Activated naive CD4-positive, alpha-beta T cell treated with anti-CD3 and anti-CD28 coated beads for 36 hours (primary cell): ENCODE results near the gene SORBS1. TPM values are rescaled to one million over a fixed set of nuclear protein-coding genes. Genes with fewer than 3 reads are reported as not detected.

Experiments
- CTCF ChIA-PET: fragments of 350-600 bp; sonication (Branson Sonifier 250); formaldehyde crosslinking; loops from one replicate; lab custom pipeline; 2021; ENCODE audit warnings: antibody characterized with exemption; lab: Charles Lee
- DNase-seq: peaks from one replicate; pipeline ENCODE4 v3.0.0-alpha.2; 2020
- H3K27ac Mint-ChIP-seq: one replicate; pipeline ENCODE4 v1.8.0; 2021; ENCODE audit warnings: mild to moderate bottlenecking, mixed read lengths
- H3K27me3 Mint-ChIP-seq: one replicate; pipeline ENCODE4 v1.8.0; 2021; ENCODE audit warnings: low read depth, mixed read lengths
- H3K36me3 Mint-ChIP-seq: one replicate; pipeline ENCODE4 v1.8.0; 2021; ENCODE audit warnings: low read depth, mixed read lengths
- H3K4me1 Mint-ChIP-seq: one replicate; pipeline ENCODE4 v1.8.0; 2021; ENCODE audit warnings: low read depth, mixed read lengths
- H3K4me3 Mint-ChIP-seq: one replicate; pipeline ENCODE4 v1.8.0; 2021; ENCODE audit warnings: mild to moderate bottlenecking, moderate library complexity, mixed read lengths
- H3K9me3 Mint-ChIP-seq: one replicate; pipeline ENCODE4 v1.8.0; 2021; ENCODE audit warnings: mixed read lengths
- intact Hi-C: fragments of 100-400 bp; cut with micrococcal nuclease; formaldehyde crosslinking; loops from one replicate; pipeline ENCODE4 v1.15.1; 2023
- total RNA-seq, 2 experiments: library from RNA; stranded (reverse); gene quantifications; one replicate each; pipeline ENCODE4 v1.2.3, GENCODE V29; 2021

The SORBS1 gene
- total RNA-seq, 2 experiments from 2014 or later = 0.77 to 0.93 TPM

- DNase-seq = no peak
Measured at GRCh38 chr10:95281206-95281605, 280.0 kb downstream of the SORBS1 start.

GRCh38 chr10:95280637-95281036 lies 280.5 kb downstream of the SORBS1 start:
- intact Hi-C loops = no loop called here
- Mint-ChIP-seq H3K4me3 (no peak overlapping the region), H3K27ac (no peak overlapping the region), H3K27me3 (peaks cover 12% of the 10 kb centered on the region), H3K9me3 (no peaks in the 10 kb centered on the region), H3K4me1 (no peaks in the 10 kb centered on the region), H3K36me3 (no peaks in the 10 kb centered on the region)
- DNase-seq = no peak
- CTCF ChIA-PET = interaction anchor here (0.7 kb wide), 1 partner anchor 1527 kb away, joined by 4 read pairs; no protein-coding TSS in a partner anchor

More at GRCh38 chr10:95281206-95281605, 280.0 kb downstream of the SORBS1 start:
- Mint-ChIP-seq H3K27ac (no peak overlapping the region), H3K4me1 (no peaks in the 10 kb centered on the region), H3K27me3 (peaks cover 14% of the 10 kb centered on the region), H3K36me3 (no peaks in the 10 kb centered on the region), H3K9me3 (no peaks in the 10 kb centered on the region), H3K4me3 (no peak overlapping the region)
- CTCF ChIA-PET = interaction anchor here (0.7 kb wide), 1 partner anchor 1528 kb away, joined by 4 read pairs; no protein-coding TSS in a partner anchor
- intact Hi-C loops = no loop called here

- no peak for DNase-seq
- no peak overlapping the region for H3K27ac Mint-ChIP-seq
- H3K4me3 Mint-ChIP-seq = no peak overlapping the region
- H3K4me1 Mint-ChIP-seq = no peaks in the 10 kb centered on the region
- intact Hi-C loops = no loop called here
- no peaks in the 10 kb centered on the region for H3K36me3 Mint-ChIP-seq
- H3K27me3 Mint-ChIP-seq = peaks cover 4% of the 10 kb centered on the region
- no peaks in the 10 kb centered on the region for H3K9me3 Mint-ChIP-seq
- CTCF ChIA-PET = no interaction called here
Measured at GRCh38 chr10:95279042-95279820, 281.9 kb downstream of the SORBS1 start.

GRCh38 chr10:95278061-95278988 lies 282.8 kb downstream of the SORBS1 start:
- intact Hi-C loops = no loop called here
- no peak overlapping the region for H3K27ac Mint-ChIP-seq
- no peak for DNase-seq
- no peak overlapping the region for H3K4me3 Mint-ChIP-seq
- H3K27me3 Mint-ChIP-seq = no peaks in the 10 kb centered on the region
- no peaks in the 10 kb centered on the region for H3K4me1 Mint-ChIP-seq
- H3K9me3 Mint-ChIP-seq = no peaks in the 10 kb centered on the region
- no peaks in the 10 kb centered on the region for H3K36me3 Mint-ChIP-seq
- CTCF ChIA-PET = no interaction called here

- H3K4me1 Mint-ChIP-seq = no peaks in the 10 kb centered on the region
- H3K9me3 Mint-ChIP-seq = no peaks in the 10 kb centered on the region
- CTCF ChIA-PET = no interaction called here
- no peak overlapping the region for H3K27ac Mint-ChIP-seq
- H3K36me3 Mint-ChIP-seq = no peaks in the 10 kb centered on the region
- intact Hi-C loops = no loop called here
- H3K4me3 Mint-ChIP-seq = no peak overlapping the region
- DNase-seq = no peak
- H3K27me3 Mint-ChIP-seq = no peaks in the 10 kb centered on the region
Measured at GRCh38 chr10:95277614-95278013, 283.6 kb downstream of the SORBS1 start.

- CTCF ChIA-PET = no interaction called here
- H3K36me3 Mint-ChIP-seq = no peaks in the 10 kb centered on the region
- no peaks in the 10 kb centered on the region for H3K9me3 Mint-ChIP-seq
- H3K27ac Mint-ChIP-seq = no peak overlapping the region
- H3K4me3 Mint-ChIP-seq = no peak overlapping the region
- DNase-seq = no peak
- intact Hi-C loops = no loop called here
- H3K27me3 Mint-ChIP-seq = no peaks in the 10 kb centered on the region
- H3K4me1 Mint-ChIP-seq = no peaks in the 10 kb centered on the region
Measured at GRCh38 chr10:95277201-95277570, 284.0 kb downstream of the SORBS1 start.

GRCh38 chr10:95276367-95277200 lies 284.6 kb downstream of the SORBS1 start:
- no peak for DNase-seq
- H3K36me3 Mint-ChIP-seq = no peaks in the 10 kb centered on the region
- no peak overlapping the region for H3K27ac Mint-ChIP-seq
- no peaks in the 10 kb centered on the region for H3K9me3 Mint-ChIP-seq
- CTCF ChIA-PET = no interaction called here
- intact Hi-C loops = no loop called here
- no peaks in the 10 kb centered on the region for H3K4me1 Mint-ChIP-seq
- no peak overlapping the region for H3K4me3 Mint-ChIP-seq
- H3K27me3 Mint-ChIP-seq = no peaks in the 10 kb centered on the region

- no peak overlapping the region for H3K4me3 Mint-ChIP-seq
- no peak for DNase-seq
- H3K4me1 Mint-ChIP-seq = no peaks in the 10 kb centered on the region
- intact Hi-C loops = no loop called here
- no peaks in the 10 kb centered on the region for H3K36me3 Mint-ChIP-seq
- no peaks in the 10 kb centered on the region for H3K27me3 Mint-ChIP-seq
- H3K9me3 Mint-ChIP-seq = no peaks in the 10 kb centered on the region
- CTCF ChIA-PET = interaction anchor here (0.8 kb wide), 1 partner anchor 84 kb away, joined by 3 read pairs; no protein-coding TSS in a partner anchor
- no peak overlapping the region for H3K27ac Mint-ChIP-seq
Measured at GRCh38 chr10:95275726-95276366, 285.3 kb downstream of the SORBS1 start.

GRCh38 chr10:95273393-95274312 lies 287.5 kb downstream of the SORBS1 start:
- CTCF ChIA-PET = interaction anchor here (0.6 kb wide), 1 partner anchor 92 kb away, joined by 3 read pairs; no protein-coding TSS in a partner anchor
- Mint-ChIP-seq H3K4me3 (no peak overlapping the region), H3K4me1 (no peaks in the 10 kb centered on the region), H3K36me3 (no peaks in the 10 kb centered on the region), H3K27ac (no peak overlapping the region), H3K27me3 (no peaks in the 10 kb centered on the region), H3K9me3 (no peaks in the 10 kb centered on the region)
- intact Hi-C loops = no loop called here
- no peak for DNase-seq

GRCh38 chr10:95268438-95268837 lies 292.7 kb downstream of the SORBS1 start:
- CTCF ChIA-PET = no interaction called here
- Mint-ChIP-seq H3K36me3 (no peaks in the 10 kb centered on the region), H3K9me3 (no peaks in the 10 kb centered on the region), H3K27me3 (no peaks in the 10 kb centered on the region), H3K27ac (no peak overlapping the region), H3K4me1 (no peaks in the 10 kb centered on the region), H3K4me3 (no peak overlapping the region)
- DNase-seq = no peak
- intact Hi-C loops = no loop called here

- no peak overlapping the region for H3K4me3 Mint-ChIP-seq
- no peak for DNase-seq
- intact Hi-C loops = no loop called here
- H3K4me1 Mint-ChIP-seq = no peaks in the 10 kb centered on the region
- H3K27me3 Mint-ChIP-seq = peaks cover 2% of the 10 kb centered on the region
- no peaks in the 10 kb centered on the region for H3K9me3 Mint-ChIP-seq
- CTCF ChIA-PET = no interaction called here
- H3K36me3 Mint-ChIP-seq = no peaks in the 10 kb centered on the region
- H3K27ac Mint-ChIP-seq = no peak overlapping the region
Measured at GRCh38 chr10:95267251-95267650, 293.9 kb downstream of the SORBS1 start.
